HG02943 (cell line): ENCODE data around the gene SLC22A3.
"Not testable (repeated sequence)": the region's sequence is repeated elsewhere in the genome, so short reads cannot be mapped to it uniquely, and the experiment has no call there.

ENCODE experiments used
- ATAC-seq: cut with Tn5 transposase; IDR thresholded peaks from one replicate; pipeline ENCODE4 v1.9.1; 2021; ENCODE audit warnings: mild to moderate bottlenecking, low read depth, moderate library complexity; ENCODE audit not compliant: unreplicated experiment

Gene SLC22A3

DNA sequence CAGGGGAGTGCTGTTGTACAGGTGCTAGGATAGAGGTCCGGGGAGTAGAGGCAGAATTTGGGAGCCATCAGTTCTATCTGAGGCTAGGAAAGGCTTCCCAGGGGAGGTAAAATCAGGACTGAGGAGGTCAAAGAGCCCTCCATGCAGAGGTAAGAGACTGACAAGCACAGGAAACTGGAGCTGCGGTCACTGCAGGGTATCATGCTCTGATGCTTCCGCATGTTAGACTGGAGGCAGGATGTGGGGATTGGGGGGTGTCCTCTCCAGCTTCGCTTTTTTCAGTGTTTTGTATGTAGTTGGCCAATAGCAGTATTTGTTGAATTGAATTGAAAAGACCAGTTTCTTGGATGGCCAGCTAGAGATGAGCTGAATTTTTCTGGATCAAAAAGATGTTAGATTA lies 87.8 kb downstream of the SLC22A3 start:
- ATAC-seq: no peak

DNA sequence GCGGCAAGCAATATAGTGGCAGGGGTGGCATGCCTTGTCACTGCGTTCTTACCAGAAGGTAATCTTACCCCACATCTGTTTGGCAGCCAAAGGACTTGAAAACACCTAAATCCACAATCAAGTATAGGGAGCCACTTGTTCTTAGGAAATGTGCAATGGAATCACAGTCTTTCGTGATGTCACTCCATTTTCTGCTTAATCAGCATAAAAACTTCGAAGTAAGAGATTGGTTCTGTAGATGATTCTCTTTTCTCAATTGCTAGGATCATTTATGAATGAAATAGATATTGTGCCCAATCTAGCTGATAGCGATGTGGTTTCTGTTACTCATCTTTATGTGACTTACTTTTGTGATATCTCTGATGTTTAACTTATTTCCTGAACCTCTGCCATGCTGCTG lies 89.0 kb downstream of the SLC22A3 start:
- no peak for ATAC-seq

- no peak for ATAC-seq
Observed at GRCh38 chr6:160437775-160438174, 89.6 kb downstream of the SLC22A3 start.

- no peak for ATAC-seq
Observed at GRCh38 chr6:160438481-160438880, 90.3 kb downstream of the SLC22A3 start.

- ATAC-seq: no peak
Observed at GRCh38 chr6:160439751-160440150, 91.6 kb downstream of the SLC22A3 start.

- ATAC-seq: no peak
Observed at GRCh38 chr6:160442151-160442550, 94.0 kb downstream of the SLC22A3 start.

- ATAC-seq: no peak
Observed at GRCh38 chr6:160445130-160445529, 97.0 kb downstream of the SLC22A3 start.

- no peak for ATAC-seq
Observed at GRCh38 chr6:160447350-160447749, 99.2 kb downstream of the SLC22A3 start.

- ATAC-seq: not testable (repeated sequence)
Observed at GRCh38 chr6:160449787-160450186, 101.6 kb downstream of the SLC22A3 start.

- ATAC-seq: no peak
Observed at GRCh38 chr6:160450849-160451248, 102.7 kb downstream of the SLC22A3 start.

DNA sequence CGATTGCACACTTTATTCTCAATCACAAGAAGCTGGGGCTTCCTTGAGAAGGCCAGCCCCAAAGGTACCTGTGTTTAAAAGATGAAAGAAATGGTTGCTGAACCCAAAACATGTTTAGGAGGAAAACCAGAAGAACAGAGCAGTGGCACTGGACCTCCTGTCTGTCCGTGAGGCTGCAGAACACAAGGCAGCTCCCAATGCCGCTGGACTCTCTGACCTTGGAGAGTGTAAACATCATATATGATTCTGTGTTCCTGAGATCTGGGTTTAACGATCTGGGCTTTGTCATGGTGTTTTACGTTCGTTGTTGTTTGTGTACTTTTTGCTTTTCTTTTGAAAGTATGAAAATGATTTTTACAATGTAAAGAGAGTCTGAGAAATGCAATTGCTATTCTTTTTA lies 106.1 kb downstream of the SLC22A3 start:
- no peak for ATAC-seq

GRCh38 chr6:160455081-160455480 lies 106.9 kb downstream of the SLC22A3 start:
- ATAC-seq: no peak

- peak; percentile 63 for ATAC-seq
Observed at GRCh38 chr6:160455541-160456213, 107.5 kb downstream of the SLC22A3 start.

GRCh38 chr6:160456214-160456546 lies 108.0 kb downstream of the SLC22A3 start:
- ATAC-seq: no peak

- ATAC-seq: no peak
Observed at GRCh38 chr6:160457823-160458222, 109.6 kb downstream of the SLC22A3 start.

DNA sequence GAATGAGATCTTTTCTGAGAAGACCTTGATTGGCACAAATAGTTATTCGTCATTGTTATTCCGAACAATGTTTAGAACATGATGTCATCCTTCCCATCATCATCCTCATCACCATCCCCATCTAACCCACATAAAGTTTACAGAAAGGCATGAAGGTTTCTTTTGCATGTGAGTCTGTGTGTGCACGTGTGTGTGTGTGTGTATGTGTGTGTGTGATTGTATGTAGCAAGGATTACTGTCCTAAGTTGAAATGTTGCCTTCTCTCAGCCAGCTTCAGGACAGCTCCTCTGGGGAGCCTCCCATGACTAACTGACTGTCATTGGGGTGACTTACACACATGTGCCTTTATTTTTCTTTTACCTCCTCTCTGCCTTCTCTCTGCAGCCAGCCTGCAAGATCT lies 113.5 kb downstream of the SLC22A3 start:
- ATAC-seq: no peak

DNA sequence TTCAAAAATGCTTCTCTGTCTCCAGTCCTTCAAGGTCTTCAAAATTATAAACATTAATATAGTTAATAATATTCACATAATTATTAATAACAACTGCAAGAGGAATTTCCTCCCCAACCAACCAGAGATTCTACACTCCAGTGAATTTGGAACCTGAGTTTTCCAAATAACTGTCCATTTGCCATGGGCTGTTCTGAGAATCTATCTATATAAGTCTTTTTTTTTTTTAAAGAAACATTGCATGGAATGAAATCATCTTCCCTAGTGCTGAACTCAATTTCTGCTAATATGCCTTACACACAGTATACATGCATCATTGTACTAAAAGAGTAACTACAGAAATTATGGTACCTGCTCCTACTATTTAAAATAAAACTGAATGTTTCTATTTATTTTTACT lies 113.9 kb downstream of the SLC22A3 start:
- ATAC-seq: peak; percentile 7

- ATAC-seq: peak; percentile 95
Observed at GRCh38 chr6:160462551-160463109, 114.5 kb downstream of the SLC22A3 start.

GRCh38 chr6:160464744-160465143 lies 116.6 kb downstream of the SLC22A3 start:
- no peak for ATAC-seq

- ATAC-seq: not testable (repeated sequence)
Observed at GRCh38 chr6:160467261-160467871, 119.2 kb downstream of the SLC22A3 start.

GRCh38 chr6:160469153-160469552 lies 121.0 kb downstream of the SLC22A3 start:
- no peak for ATAC-seq

- not testable (repeated sequence) for ATAC-seq
Observed at GRCh38 chr6:160476056-160476455, 127.9 kb downstream of the SLC22A3 start.
